ENCODE data around the gene LIN9.
"Not testable (repeated sequence)": the region's sequence is repeated elsewhere in the genome, so short reads cannot be mapped to it uniquely, and the experiment has no call there.

LIN9 gene

DNA sequence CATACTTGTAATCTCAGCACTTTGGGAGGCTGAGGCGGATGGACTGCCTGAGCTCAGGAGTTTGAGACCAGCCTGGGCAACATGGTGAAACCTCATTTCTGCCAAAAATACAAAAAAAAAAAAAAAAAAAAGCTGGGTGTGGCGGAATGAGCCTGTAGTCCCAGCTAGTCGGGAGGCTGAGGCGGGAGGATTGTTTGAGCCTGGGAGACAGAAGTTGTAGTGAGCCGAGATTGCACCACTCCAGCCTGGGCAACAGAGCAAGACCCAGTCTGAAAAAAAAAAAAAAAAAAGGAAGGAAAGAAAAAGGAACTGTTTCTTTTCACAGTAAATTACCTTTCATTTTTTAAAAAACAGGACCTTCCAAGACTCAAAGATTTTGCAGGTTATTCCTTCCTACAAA is 29.5 kb downstream of the LIN9 start:
- no peaks in the 10 kb centered on the region for H3K4me1 ChIP-seq
- H3K9ac ChIP-seq: no peak overlapping the region
- H3K27ac ChIP-seq: no peak overlapping the region
- no peak overlapping the region for H3K4me2 ChIP-seq (ENCODE audit: low read length)
- H3K9me3 ChIP-seq (ENCODE audit: control insufficient read depth, low read length): no peaks in the 10 kb centered on the region
- H3K36me3 ChIP-seq (ENCODE audit: control insufficient read depth, insufficient read depth, low read length): no peaks in the 10 kb centered on the region
- no peak overlapping the region for H3K4me3 ChIP-seq (ENCODE audit: low read depth, low read length)
- TF ChIP-seq, protein P1, sequence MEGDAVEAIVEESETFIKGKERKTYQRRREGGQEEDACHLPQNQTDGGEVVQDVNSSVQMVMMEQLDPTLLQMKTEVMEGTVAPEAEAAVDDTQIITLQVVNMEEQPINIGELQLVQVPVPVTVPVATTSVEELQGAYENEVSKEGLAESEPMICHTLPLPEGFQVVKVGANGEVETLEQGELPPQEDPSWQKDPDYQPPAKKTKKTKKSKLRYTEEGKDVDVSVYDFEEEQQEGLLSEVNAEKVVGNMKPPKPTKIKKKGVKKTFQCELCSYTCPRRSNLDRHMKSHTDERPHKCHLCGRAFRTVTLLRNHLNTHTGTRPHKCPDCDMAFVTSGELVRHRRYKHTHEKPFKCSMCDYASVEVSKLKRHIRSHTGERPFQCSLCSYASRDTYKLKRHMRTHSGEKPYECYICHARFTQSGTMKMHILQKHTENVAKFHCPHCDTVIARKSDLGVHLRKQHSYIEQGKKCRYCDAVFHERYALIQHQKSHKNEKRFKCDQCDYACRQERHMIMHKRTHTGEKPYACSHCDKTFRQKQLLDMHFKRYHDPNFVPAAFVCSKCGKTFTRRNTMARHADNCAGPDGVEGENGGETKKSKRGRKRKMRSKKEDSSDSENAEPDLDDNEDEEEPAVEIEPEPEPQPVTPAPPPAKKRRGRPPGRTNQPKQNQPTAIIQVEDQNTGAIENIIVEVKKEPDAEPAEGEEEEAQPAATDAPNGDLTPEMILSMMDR (IDR thresholded peaks at IDR 0.05): no peak
- no peaks in the 10 kb centered on the region for H3K79me2 ChIP-seq
- H2AFZ ChIP-seq: no peak overlapping the region
- H3K27me3 ChIP-seq (ENCODE audit: control insufficient read depth, insufficient read depth, low read length): no peaks in the 10 kb centered on the region

DNA sequence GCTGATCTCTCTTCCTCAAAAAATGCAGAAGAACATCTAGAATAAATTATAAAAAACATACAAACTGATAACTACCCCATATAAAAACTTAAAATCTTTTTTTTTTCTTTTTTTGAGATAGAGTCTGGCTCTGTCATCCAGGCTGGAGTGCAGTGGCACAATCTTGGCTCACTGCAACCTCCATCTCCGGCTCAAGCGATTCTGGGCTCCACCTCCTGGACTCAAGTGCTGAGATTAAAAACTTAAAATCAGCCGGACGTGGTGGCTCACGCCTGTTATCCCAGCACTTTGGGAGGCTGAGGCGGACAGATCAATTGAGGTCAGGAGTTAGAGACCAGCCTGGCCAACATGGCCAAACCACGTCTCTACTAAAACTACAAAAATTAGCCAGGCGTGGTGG is 31.1 kb downstream of the LIN9 start:
- Histone ChIP-seq H3K4me1 (no peaks in the 10 kb centered on the region), H3K27me3 (ENCODE audit: control insufficient read depth, insufficient read depth, low read length) (no peaks in the 10 kb centered on the region), H3K79me2 (no peaks in the 10 kb centered on the region), H3K4me2 (ENCODE audit: low read length) (no peak overlapping the region), H3K9ac (no peak overlapping the region), H3K9me3 (ENCODE audit: control insufficient read depth, low read length) (no peaks in the 10 kb centered on the region), H3K27ac (no peak overlapping the region), H3K4me3 (ENCODE audit: low read depth, low read length) (no peak overlapping the region), H2AFZ (no peak overlapping the region), H3K36me3 (ENCODE audit: control insufficient read depth, insufficient read depth, low read length) (no peaks in the 10 kb centered on the region)
- TF ChIP-seq, protein P1 (IDR thresholded peaks at IDR 0.05): no peak

DNA sequence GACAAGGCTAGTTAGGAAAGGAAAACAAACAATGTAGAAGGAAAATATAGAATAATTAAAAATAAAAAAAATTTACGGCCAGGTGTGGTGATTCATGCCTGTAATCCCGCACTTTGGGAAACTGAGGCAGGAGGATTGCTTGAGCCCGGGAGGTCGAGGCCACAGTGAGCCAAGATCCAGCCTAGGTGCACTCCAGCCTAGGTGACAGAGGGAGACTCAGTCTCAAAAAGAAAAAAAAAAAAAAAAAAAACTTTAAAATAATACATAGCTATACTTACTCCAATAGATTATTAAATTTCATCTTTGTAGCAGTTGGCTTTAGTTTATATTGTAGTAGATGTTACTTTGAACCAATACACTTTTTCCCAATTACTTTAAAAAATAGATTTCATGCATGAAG is 32.0 kb downstream of the LIN9 start:
- Histone ChIP-seq H3K4me3 (ENCODE audit: low read depth, low read length) (no peak overlapping the region), H3K27me3 (ENCODE audit: control insufficient read depth, insufficient read depth, low read length) (no peaks in the 10 kb centered on the region), H3K4me2 (ENCODE audit: low read length) (no peak overlapping the region), H3K4me1 (no peaks in the 10 kb centered on the region), H3K9ac (no peak overlapping the region), H3K27ac (no peak overlapping the region), H2AFZ (no peak overlapping the region), H3K36me3 (ENCODE audit: control insufficient read depth, insufficient read depth, low read length) (no peaks in the 10 kb centered on the region), H3K9me3 (ENCODE audit: control insufficient read depth, low read length) (no peaks in the 10 kb centered on the region), H3K79me2 (no peaks in the 10 kb centered on the region)
- TF ChIP-seq, protein P1 (IDR thresholded peaks at IDR 0.05): no peak

DNA sequence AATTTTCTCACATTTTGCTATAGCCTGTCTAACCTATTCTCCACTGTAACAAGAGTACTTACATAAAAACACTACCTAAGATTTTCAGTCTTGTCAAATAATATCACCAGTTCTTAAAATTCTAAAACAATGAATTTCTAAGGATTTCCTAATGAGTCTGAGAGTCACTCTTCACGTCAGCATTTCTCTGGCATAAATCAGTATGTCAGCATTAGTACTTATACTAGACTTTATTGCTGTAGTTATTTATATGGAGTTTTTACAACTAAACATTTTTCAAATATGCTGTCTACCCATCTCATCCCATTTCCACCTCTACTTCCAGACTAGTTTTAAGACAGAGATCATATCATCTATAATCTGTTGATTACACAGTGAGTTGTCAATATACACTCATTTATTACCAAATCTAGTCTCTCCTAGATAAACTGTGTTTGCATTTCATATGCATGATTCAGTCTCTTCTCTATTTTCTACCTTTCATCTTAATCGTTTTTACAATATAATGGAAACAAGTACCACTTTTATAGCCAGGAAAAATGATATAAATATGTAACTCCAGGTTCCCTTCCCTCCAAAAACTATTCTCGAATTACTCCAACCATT is 32.8 kb downstream of the LIN9 start:
- H3K27me3 ChIP-seq (ENCODE audit: control insufficient read depth, insufficient read depth, low read length): no peaks in the 10 kb centered on the region
- no peaks in the 10 kb centered on the region for H3K4me1 ChIP-seq
- no peak overlapping the region for H2AFZ ChIP-seq
- H3K4me3 ChIP-seq (ENCODE audit: low read depth, low read length): no peak overlapping the region
- TF ChIP-seq, protein P1 (IDR thresholded peaks at IDR 0.05): no peak
- H3K9ac ChIP-seq: no peak overlapping the region
- H3K27ac ChIP-seq: no peak overlapping the region
- H3K36me3 ChIP-seq (ENCODE audit: control insufficient read depth, insufficient read depth, low read length): no peaks in the 10 kb centered on the region
- no peaks in the 10 kb centered on the region for H3K9me3 ChIP-seq (ENCODE audit: control insufficient read depth, low read length)
- H3K79me2 ChIP-seq: no peaks in the 10 kb centered on the region
- no peak overlapping the region for H3K4me2 ChIP-seq (ENCODE audit: low read length)

DNA sequence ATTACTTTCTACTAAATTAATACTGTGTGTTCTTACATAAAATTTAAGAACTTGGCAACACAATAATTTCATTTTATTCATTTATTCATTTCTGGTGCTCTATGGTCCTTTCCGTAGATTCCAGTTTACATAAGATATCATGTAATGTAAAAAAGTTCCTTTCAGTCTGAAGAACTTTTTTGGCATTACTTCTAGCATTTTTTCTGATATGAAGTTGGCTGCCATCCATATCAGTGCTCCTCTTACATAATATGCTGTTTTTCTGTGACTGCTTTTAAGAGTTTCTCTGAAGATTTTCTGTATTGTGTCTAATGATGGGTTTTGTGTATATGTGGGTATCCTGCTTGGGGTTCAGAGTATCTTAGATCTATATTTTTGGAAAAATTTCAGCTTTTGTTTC is 34.8 kb downstream of the LIN9 start:
- Histone ChIP-seq H3K79me2 (no peaks in the 10 kb centered on the region), H3K9me3 (ENCODE audit: control insufficient read depth, low read length) (no peaks in the 10 kb centered on the region), H3K4me2 (ENCODE audit: low read length) (no peak overlapping the region), H3K4me3 (ENCODE audit: low read depth, low read length) (no peak overlapping the region), H3K9ac (no peak overlapping the region), H3K27ac (no peak overlapping the region), H3K4me1 (no peaks in the 10 kb centered on the region), H3K36me3 (ENCODE audit: control insufficient read depth, insufficient read depth, low read length) (no peaks in the 10 kb centered on the region), H2AFZ (no peak overlapping the region), H3K27me3 (ENCODE audit: control insufficient read depth, insufficient read depth, low read length) (no peaks in the 10 kb centered on the region)
- TF ChIP-seq, protein P1 (IDR thresholded peaks at IDR 0.05): no peak

DNA sequence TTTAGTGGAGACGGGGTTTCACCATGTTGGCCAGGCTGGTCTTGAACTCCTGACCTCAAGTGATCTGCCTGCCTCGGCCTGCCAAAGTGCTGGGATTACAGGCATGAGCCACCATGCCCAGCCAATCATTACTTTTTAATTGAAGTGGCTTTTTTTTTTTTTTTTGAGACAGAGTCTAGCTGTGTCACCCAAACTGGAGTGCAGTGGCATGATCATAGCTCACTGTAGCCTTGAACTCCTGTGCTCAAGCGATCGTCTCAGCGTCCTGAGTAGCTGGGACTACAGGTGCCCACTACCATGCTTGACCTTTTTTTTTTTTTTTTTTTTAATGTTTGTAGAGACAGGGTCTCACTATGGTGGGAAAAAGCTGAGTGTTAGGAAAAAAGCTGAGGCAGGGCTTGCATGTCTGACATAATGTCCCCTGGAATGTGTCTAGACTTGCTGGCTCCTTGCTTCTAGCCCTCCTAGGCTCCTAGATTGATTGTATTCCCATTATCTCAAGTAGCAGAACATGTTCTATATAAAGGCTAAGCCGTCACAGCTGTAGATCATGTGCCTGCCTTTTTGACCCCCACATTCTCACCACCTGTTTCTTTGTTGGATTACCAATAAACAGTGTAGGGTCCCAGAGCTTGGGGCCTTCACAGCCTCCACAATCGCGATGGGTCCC is 36.6 kb downstream of the LIN9 start:
- H3K36me3 ChIP-seq (ENCODE audit: control insufficient read depth, insufficient read depth, low read length); H3K4me1 ChIP-seq; H3K79me2 ChIP-seq; H3K4me2 ChIP-seq (ENCODE audit: low read length); H2AFZ ChIP-seq; H3K9me3 ChIP-seq (ENCODE audit: control insufficient read depth, low read length); H3K4me3 ChIP-seq (ENCODE audit: low read depth, low read length); H3K27me3 ChIP-seq (ENCODE audit: control insufficient read depth, insufficient read depth, low read length); H3K9ac ChIP-seq; H3K27ac ChIP-seq: not testable (repeated sequence)

Measured in parathyroid adenoma (tissue), 2 donors.